Measurements from ENCODE around the gene MYDGF. TPM values are rescaled to one million over a fixed set of nuclear protein-coding genes. Genes with fewer than 3 reads are reported as not detected.

MYDGF gene
- polyA plus RNA-seq, 4 donors, result 45.8 to 220 (median 96.1) TPM

DNA sequence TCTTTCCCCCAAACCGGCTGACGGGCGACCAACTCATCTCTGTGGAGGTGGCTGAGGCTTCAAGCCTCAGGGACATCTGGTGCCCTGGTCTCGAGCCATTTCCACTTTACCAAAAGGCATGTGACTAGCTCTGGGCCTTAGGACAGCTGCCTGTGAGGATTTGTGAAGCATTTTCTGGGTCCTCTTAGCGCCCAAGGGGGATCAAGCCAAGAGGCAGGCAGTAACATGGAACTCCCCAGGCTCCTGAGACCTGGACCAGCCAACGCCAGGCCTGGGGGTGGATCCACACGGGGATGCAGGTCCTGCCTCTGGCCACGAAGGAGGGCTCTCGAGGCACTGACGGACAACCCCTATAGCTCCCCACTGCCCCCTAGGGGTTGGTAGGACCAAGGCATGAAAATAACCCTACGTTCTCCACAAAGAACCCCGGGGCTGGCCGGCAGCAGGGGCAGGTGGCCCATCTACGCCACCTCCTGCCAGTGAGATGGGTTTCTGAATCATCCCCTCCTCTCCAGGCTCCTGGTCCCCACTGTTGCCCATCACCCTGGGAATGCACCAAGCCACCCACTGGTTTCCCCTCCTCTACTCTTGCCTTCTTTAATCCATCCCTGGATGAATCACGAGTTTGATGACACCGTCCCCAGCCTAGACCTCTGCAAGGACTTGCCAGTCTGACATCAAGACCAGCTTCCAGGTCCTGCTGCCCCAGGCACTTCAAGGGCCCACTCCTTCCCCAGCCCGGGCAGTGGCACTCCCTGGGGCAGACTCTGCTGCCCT is 7.0 kb upstream of the MYDGF start:
- 68 to 76% (median 75%) methylated on average over 17 of the region's 17 CpGs for WGBS, 3 donors
- H3K9me3 ChIP-seq (ENCODE audit: control insufficient read depth in 2 of 2, insufficient read depth in 1 of 2, low read depth in 1 of 2, low read length in 1 of 2), result no peaks in the 10 kb centered on the region
- no peaks in the 10 kb centered on the region for H3K4me1 ChIP-seq (ENCODE audit: control insufficient read depth in 3 of 3, insufficient read depth in 2 of 3, low read depth in 1 of 3, low read length in 2 of 3)
- no peak for FAIRE-seq
- H3K27me3 ChIP-seq (ENCODE audit: control insufficient read depth in 3 of 3, insufficient read depth in 3 of 3, low read length in 3 of 3), result no peaks in the 10 kb centered on the region
- no peak overlapping the region for H3K27ac ChIP-seq (ENCODE audit: low read depth in 1 of 3, low read length in 2 of 3)
- peak; percentile 20 to 55 for DNase-seq
- no peak overlapping the region for H3K4me3 ChIP-seq (ENCODE audit: low read depth in 1 of 3, low read length in 3 of 3)
- peaks cover 9 to 74% (median 10%) of the 10 kb centered on the region in 3 donors for H3K36me3 ChIP-seq (ENCODE audit: control insufficient read depth in 3 of 3, insufficient read depth in 2 of 3, low read depth in 1 of 3, low read length in 3 of 3)

DNA sequence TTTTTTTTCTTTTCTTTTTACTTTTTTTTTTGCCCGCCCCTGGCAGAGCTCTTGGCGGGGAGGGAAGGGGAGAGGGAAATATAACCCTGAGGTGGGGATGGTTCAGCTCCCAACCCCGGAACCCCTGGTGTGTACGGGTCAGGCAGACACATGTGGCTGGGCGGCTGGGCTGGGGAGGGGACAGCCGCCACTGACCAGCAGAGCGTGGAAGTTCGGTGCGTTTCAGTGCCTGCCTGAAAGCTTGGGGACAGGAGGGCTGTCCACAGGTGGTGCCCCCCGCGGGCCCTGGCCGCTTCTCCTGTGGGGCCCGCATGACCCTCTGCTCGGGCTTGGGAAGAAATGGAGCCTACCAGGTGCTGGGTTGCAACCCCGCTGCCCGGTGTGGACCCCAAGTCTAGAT is 5.2 kb upstream of the MYDGF start:
- peaks cover 8 to 58% (median 9%) of the 10 kb centered on the region in 3 donors for H3K36me3 ChIP-seq (ENCODE audit: control insufficient read depth in 3 of 3, insufficient read depth in 2 of 3, low read depth in 1 of 3, low read length in 3 of 3)
- no peak for DNase-seq
- H3K27ac ChIP-seq (ENCODE audit: low read depth in 1 of 3, low read length in 2 of 3), result no peak overlapping the region
- no peaks in the 10 kb centered on the region for H3K27me3 ChIP-seq (ENCODE audit: control insufficient read depth in 3 of 3, insufficient read depth in 3 of 3, low read length in 3 of 3)
- H3K4me3 ChIP-seq (ENCODE audit: low read depth in 1 of 3, low read length in 3 of 3), result no peak overlapping the region
- 94 to 99% (median 96%) methylated on average over 14 to 16 of the region's 16 CpGs for WGBS, 3 donors
- H3K9me3 ChIP-seq (ENCODE audit: control insufficient read depth in 2 of 2, insufficient read depth in 1 of 2, low read depth in 1 of 2, low read length in 1 of 2), result peaks cover 0 to 2% of the 10 kb centered on the region in 2 donors
- FAIRE-seq, result no peak
- H3K4me1 ChIP-seq (ENCODE audit: control insufficient read depth in 3 of 3, insufficient read depth in 2 of 3, low read depth in 1 of 3, low read length in 2 of 3), result peaks cover 0 to 4% (median 0%) of the 10 kb centered on the region in 3 donors

DNA sequence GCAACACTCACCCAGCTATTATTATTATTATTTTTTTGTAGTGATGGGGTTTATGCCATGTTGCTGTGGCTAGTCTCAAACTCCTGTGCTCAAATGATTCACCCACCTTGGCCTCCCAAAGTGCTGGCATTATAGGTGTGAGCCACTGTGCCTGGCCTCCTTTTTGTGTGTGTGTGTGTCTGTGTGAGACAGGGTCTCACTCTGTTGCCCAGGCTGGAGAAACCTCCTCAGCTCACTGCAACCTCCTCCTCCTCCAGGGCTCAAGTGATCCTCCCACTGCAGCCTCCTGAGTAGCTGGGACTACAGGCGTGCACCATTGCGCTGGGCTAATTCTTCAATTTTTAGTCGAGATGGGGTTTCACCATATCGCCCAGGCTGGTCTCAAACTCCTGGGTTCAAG is 3.6 kb upstream of the MYDGF start:
- Histone ChIP-seq H3K4me3 (ENCODE audit: low read depth in 1 of 3, low read length in 3 of 3) (no peak overlapping the region), H3K27ac (ENCODE audit: low read depth in 1 of 3, low read length in 2 of 3) (no peak overlapping the region), H3K36me3 (ENCODE audit: control insufficient read depth in 3 of 3, insufficient read depth in 2 of 3, low read depth in 1 of 3, low read length in 3 of 3) (peaks cover 6 to 45% (median 8%) of the 10 kb centered on the region in 3 donors), H3K4me1 (ENCODE audit: control insufficient read depth in 3 of 3, insufficient read depth in 2 of 3, low read depth in 1 of 3, low read length in 2 of 3) (peaks cover 0 to 7% (median 4%) of the 10 kb centered on the region in 3 donors), H3K9me3 (ENCODE audit: control insufficient read depth in 2 of 2, insufficient read depth in 1 of 2, low read depth in 1 of 2, low read length in 1 of 2) (peaks cover 0 to 2% of the 10 kb centered on the region in 2 donors), H3K27me3 (ENCODE audit: control insufficient read depth in 3 of 3, insufficient read depth in 3 of 3, low read length in 3 of 3) (no peaks in the 10 kb centered on the region)
- FAIRE-seq (no peak), DNase-seq (no peak)
- WGBS, 3 donors, result 90 to 94% (median 91%) methylated on average over 4 of the region's 4 CpGs

DNA sequence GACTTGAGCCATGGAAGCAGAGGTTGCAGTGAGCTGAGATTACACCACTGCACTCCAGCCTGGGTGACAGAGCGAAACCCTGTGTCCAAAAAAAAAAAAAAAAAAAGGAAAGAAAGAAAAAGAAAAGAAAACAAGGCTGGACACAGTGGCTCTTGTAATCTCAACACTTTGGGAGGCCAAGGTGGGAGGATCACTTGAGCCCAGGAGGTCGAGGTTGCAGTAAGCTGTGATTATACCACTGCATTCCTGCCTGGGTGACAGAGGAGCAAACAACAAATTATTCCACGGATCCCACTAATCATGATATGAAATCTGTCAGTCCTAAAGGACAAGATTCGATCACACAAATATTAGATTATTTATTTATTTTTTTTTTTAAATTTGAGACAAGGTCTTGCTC is 3.1 kb upstream of the MYDGF start:
- 59 to 67% (median 59%) methylated on average over 4 of the region's 4 CpGs for WGBS, 3 donors
- H3K36me3 ChIP-seq (ENCODE audit: control insufficient read depth in 3 of 3, insufficient read depth in 2 of 3, low read depth in 1 of 3, low read length in 3 of 3), result peaks cover 6 to 43% (median 8%) of the 10 kb centered on the region in 3 donors
- H3K27ac ChIP-seq (ENCODE audit: low read depth in 1 of 3, low read length in 2 of 3), result no peak overlapping the region
- peaks cover 0 to 7% (median 7%) of the 10 kb centered on the region in 3 donors for H3K4me1 ChIP-seq (ENCODE audit: control insufficient read depth in 3 of 3, insufficient read depth in 2 of 3, low read depth in 1 of 3, low read length in 2 of 3)
- peaks cover 0 to 2% of the 10 kb centered on the region in 2 donors for H3K9me3 ChIP-seq (ENCODE audit: control insufficient read depth in 2 of 2, insufficient read depth in 1 of 2, low read depth in 1 of 2, low read length in 1 of 2)
- H3K4me3 ChIP-seq (ENCODE audit: low read depth in 1 of 3, low read length in 3 of 3), result no peak overlapping the region
- H3K27me3 ChIP-seq (ENCODE audit: control insufficient read depth in 3 of 3, insufficient read depth in 3 of 3, low read length in 3 of 3), result no peaks in the 10 kb centered on the region
- DNase-seq (no peak), FAIRE-seq (no peak)

DNA sequence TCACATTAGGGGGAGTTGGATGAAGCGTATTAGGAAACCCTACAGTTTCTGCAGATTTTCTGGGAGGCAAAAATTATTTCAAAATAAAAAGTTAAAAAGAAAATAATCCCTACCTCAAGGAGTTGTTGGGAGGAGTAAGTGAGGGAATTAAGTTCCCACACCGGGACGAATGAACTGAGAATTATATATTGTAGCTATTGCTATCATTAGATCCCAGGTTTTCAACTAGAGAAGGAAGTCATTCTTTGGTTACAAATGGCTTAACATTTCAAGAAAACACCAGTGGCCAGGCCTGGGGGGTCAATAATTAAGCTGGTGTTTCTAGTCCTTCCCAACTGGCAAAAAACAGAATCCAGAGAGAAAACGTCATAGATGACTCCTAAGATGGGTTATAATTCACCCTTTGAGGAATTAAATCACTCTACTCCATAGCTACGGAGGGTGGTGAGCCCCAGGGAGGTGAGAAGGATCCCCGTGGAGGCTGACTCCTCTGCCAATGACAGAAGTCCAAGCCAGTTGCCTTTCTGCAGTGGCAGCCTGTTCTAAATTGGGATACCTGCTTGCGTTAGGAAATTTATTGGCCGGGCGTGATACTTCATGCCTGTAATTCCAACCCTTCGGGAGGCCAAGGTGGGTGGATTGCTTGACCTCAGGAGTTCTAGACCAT is 1.2 kb upstream of the MYDGF start:
- no peaks in the 10 kb centered on the region for H3K27me3 ChIP-seq (ENCODE audit: control insufficient read depth in 3 of 3, insufficient read depth in 3 of 3, low read length in 3 of 3)
- H3K4me1 ChIP-seq (ENCODE audit: control insufficient read depth in 3 of 3, insufficient read depth in 2 of 3, low read depth in 1 of 3, low read length in 2 of 3), result peaks cover 0 to 7% (median 7%) of the 10 kb centered on the region in 3 donors
- peak overlapping the region in 1 of 3 donors; percentile 72 for H3K27ac ChIP-seq (ENCODE audit: low read depth in 1 of 3, low read length in 2 of 3)
- DNase-seq, result no peak
- H3K4me3 ChIP-seq (ENCODE audit: low read depth in 1 of 3, low read length in 3 of 3), result no peak overlapping the region
- peaks cover 0 to 2% of the 10 kb centered on the region in 2 donors for H3K9me3 ChIP-seq (ENCODE audit: control insufficient read depth in 2 of 2, insufficient read depth in 1 of 2, low read depth in 1 of 2, low read length in 1 of 2)
- peaks cover 5 to 41% (median 6%) of the 10 kb centered on the region in 3 donors for H3K36me3 ChIP-seq (ENCODE audit: control insufficient read depth in 3 of 3, insufficient read depth in 2 of 3, low read depth in 1 of 3, low read length in 3 of 3)
- 54 to 71% (median 58%) methylated on average over 10 of the region's 10 CpGs for WGBS, 3 donors
- no peak for FAIRE-seq

DNA sequence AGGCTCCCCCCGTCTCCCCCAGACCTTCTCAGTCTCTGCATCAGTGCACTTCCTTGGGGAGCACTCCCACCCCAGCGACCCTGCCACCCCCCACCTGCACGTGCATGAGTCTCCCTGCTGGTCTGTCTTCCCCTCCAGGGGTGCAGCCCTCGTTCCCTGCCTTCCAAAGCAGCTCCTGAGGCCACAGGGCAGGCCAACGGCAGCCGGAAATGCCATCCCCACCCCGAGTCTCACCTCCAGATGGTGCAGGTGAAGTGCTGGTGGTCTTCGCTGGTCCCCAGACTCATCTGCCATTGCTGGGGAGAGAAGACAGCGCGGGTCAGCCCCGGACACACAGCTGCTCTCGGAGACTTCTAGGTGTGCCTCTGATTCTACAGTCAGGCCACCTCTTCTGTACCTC is 5.5 kb downstream of the MYDGF start:
- no peaks in the 10 kb centered on the region for H3K9me3 ChIP-seq (ENCODE audit: control insufficient read depth in 2 of 2, insufficient read depth in 1 of 2, low read depth in 1 of 2, low read length in 1 of 2)
- no peak overlapping the region for H3K4me3 ChIP-seq (ENCODE audit: low read depth in 1 of 3, low read length in 3 of 3)
- H3K4me1 ChIP-seq (ENCODE audit: control insufficient read depth in 3 of 3, insufficient read depth in 2 of 3, low read depth in 1 of 3, low read length in 2 of 3), result peaks cover 0 to 7% (median 3%) of the 10 kb centered on the region in 3 donors
- no peak overlapping the region for H3K27ac ChIP-seq (ENCODE audit: low read depth in 1 of 3, low read length in 2 of 3)
- no peaks in the 10 kb centered on the region for H3K27me3 ChIP-seq (ENCODE audit: control insufficient read depth in 3 of 3, insufficient read depth in 3 of 3, low read length in 3 of 3)
- no peak for DNase-seq
- no peak for FAIRE-seq
- peaks cover 11 to 81% (median 21%) of the 10 kb centered on the region in 3 donors for H3K36me3 ChIP-seq (ENCODE audit: control insufficient read depth in 3 of 3, insufficient read depth in 2 of 3, low read depth in 1 of 3, low read length in 3 of 3)
- 88 to 94% (median 89%) methylated on average over 12 of the region's 12 CpGs for WGBS, 3 donors

DNA sequence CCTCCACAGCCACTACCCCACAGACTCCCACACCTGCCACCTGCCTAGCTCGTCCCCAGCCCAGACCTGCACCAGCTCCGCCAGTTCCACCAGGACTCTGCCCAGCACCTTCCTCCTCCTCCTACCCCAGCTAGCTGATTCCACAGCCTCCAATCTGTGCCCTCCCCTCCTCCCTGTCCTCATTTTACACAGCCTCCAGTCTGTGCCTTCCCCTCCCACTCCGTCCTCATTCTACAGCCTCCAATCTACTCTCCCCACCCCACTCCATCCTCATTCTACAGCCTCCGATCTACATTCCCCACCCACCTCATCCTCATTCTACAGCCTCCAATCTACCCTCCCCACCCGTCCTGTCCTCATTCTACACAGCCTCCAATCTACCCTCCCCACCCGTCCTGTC is 7.3 kb downstream of the MYDGF start:
- WGBS, 3 donors, result 82 to 89% (median 88%) methylated on average over 6 of the region's 6 CpGs
- no peak for FAIRE-seq
- peaks cover 22 to 91% (median 33%) of the 10 kb centered on the region in 3 donors for H3K36me3 ChIP-seq (ENCODE audit: control insufficient read depth in 3 of 3, insufficient read depth in 2 of 3, low read depth in 1 of 3, low read length in 3 of 3)

DNA sequence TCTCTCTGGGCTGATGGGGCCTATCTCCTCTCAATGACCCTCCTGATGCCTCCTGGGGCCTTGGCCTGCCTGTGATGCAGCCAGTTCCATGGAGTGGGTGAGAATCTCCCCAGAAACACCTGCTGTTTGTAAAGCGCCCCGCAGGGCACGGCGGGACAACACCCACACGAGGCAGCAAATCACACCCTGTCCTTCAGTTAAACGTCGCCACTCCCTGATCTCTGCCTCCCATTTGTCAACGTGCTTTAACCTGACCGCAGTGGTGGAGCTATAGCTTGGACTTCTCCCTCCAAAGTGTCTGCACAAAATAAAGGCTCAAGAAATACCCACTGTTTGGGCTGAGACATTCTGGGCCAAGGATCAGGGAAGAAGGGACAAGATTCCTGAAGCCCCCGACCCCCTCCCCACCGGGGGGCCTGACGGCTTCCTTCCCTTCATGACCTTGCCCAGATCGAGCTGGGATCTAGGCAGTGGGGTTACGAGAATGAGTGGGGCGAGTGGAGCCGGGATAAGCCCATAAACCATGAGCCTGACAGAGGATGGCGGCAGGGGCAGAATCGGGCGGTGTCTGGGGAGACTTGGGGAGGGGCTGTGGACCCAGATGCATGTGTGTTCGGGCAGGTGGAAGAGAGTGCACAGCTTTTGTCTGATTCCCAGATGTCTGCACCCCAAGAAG is 8.0 kb downstream of the MYDGF start:
- Histone ChIP-seq H3K27ac (ENCODE audit: low read depth in 1 of 3, low read length in 2 of 3) (no peak overlapping the region), H3K27me3 (ENCODE audit: control insufficient read depth in 3 of 3, insufficient read depth in 3 of 3, low read length in 3 of 3) (no peaks in the 10 kb centered on the region), H3K9me3 (ENCODE audit: control insufficient read depth in 2 of 2, insufficient read depth in 1 of 2, low read depth in 1 of 2, low read length in 1 of 2) (peaks cover 0 to 10% of the 10 kb centered on the region in 2 donors), H3K36me3 (ENCODE audit: control insufficient read depth in 3 of 3, insufficient read depth in 2 of 3, low read depth in 1 of 3, low read length in 3 of 3) (peaks cover 27 to 92% (median 35%) of the 10 kb centered on the region in 3 donors), H3K4me1 (ENCODE audit: control insufficient read depth in 3 of 3, insufficient read depth in 2 of 3, low read depth in 1 of 3, low read length in 2 of 3) (no peaks in the 10 kb centered on the region), H3K4me3 (ENCODE audit: low read depth in 1 of 3, low read length in 3 of 3) (no peak overlapping the region)
- FAIRE-seq, result no peak
- WGBS, 3 donors, result 77 to 84% (median 80%) methylated on average over 20 of the region's 20 CpGs
- DNase-seq, result no peak

More for the DNA sequence above, 7.3 kb downstream of the MYDGF start:
- Histone ChIP-seq H3K9me3 (ENCODE audit: control insufficient read depth in 2 of 2, insufficient read depth in 1 of 2, low read depth in 1 of 2, low read length in 1 of 2) (peaks cover 0 to 10% of the 10 kb centered on the region in 2 donors), H3K4me3 (ENCODE audit: low read depth in 1 of 3, low read length in 3 of 3) (no peak overlapping the region), H3K4me1 (ENCODE audit: control insufficient read depth in 3 of 3, insufficient read depth in 2 of 3, low read depth in 1 of 3, low read length in 2 of 3) (no peaks in the 10 kb centered on the region), H3K27ac (ENCODE audit: low read depth in 1 of 3, low read length in 2 of 3) (no peak overlapping the region), H3K27me3 (ENCODE audit: control insufficient read depth in 3 of 3, insufficient read depth in 3 of 3, low read length in 3 of 3) (no peaks in the 10 kb centered on the region)
- no peak for DNase-seq
